Stomach smooth muscle (tissue), 2 donors: ENCODE measurements around the gene RGPD3.
"Not testable (repeated sequence)": the region's sequence is repeated elsewhere in the genome, so short reads cannot be mapped to it uniquely, and the experiment has no call there.

Experiments
- H3K27ac ChIP-seq: one replicate; pipeline ENCODE4 v1.7.0; 2013; ENCODE audit warnings: mild to moderate bottlenecking, low read length, inconsistent platforms
- H3K27me3 ChIP-seq, 2 donors: one replicate each; pipeline ENCODE4 v1.7.0; 2013; ENCODE audit warnings: low read length in 2 of 2; ENCODE audit not compliant: insufficient read depth in 2 of 2, control insufficient read depth in 1 of 2
- H3K36me3 ChIP-seq, 2 donors: one replicate each; pipeline ENCODE4 v1.7.0; 2013; ENCODE audit warnings: low read length in 2 of 2; ENCODE audit not compliant: control insufficient read depth in 2 of 2, insufficient read depth in 2 of 2
- H3K4me1 ChIP-seq: one replicate; pipeline ENCODE4 v1.7.0; 2013; ENCODE audit warnings: low read length; ENCODE audit not compliant: control insufficient read depth, insufficient read depth
- H3K4me3 ChIP-seq, 2 donors: one replicate each; pipeline ENCODE4 v1.7.0; 2013; ENCODE audit warnings: low read length in 2 of 2
- H3K9ac ChIP-seq, 2 donors: one replicate each; pipeline ENCODE4 v1.7.0; 2013; ENCODE audit warnings: low read length in 2 of 2, mild to moderate bottlenecking in 1 of 2
- H3K9me3 ChIP-seq, 2 donors: one replicate each; pipeline ENCODE4 v1.7.0; 2013; ENCODE audit warnings: low read length in 2 of 2; ENCODE audit not compliant: control insufficient read depth in 2 of 2
- donor health status: healthy.
- donor health status: Pancreatic carcinoma.

RGPD3 gene

GRCh38 chr2:106479563-106479962 is 11.3 kb upstream of the RGPD3 start:
- H3K27me3 ChIP-seq, H3K9ac ChIP-seq, H3K4me3 ChIP-seq, H3K9me3 ChIP-seq, H3K27ac ChIP-seq, H3K36me3 ChIP-seq, H3K4me1 ChIP-seq: not testable (repeated sequence)

GRCh38 chr2:106477647-106478046 is 9.4 kb upstream of the RGPD3 start:
- H3K4me1 ChIP-seq, H3K36me3 ChIP-seq, H3K27ac ChIP-seq, H3K27me3 ChIP-seq, H3K4me3 ChIP-seq, H3K9me3 ChIP-seq, H3K9ac ChIP-seq: not testable (repeated sequence)

DNA sequence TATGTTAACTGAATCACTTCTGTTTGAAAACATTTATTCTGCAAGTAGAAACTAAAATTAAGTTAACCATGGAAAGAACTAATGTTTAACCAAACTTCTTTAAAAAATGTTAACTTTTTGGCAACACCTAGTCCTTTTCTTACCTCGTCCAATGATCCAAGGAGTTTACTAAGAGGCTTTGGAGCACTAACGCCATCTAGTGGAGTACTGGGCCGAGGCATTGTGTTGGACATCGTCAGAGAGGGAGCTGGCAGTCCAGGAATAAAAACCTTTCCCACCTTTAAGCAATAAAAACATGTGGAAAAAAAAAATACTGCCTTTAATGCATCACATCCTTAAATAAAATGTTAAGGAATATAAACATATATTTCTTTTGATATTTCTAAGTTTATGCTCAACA is 2.4 kb upstream of the RGPD3 start:
- not testable (repeated sequence) for H3K4me3 ChIP-seq

DNA sequence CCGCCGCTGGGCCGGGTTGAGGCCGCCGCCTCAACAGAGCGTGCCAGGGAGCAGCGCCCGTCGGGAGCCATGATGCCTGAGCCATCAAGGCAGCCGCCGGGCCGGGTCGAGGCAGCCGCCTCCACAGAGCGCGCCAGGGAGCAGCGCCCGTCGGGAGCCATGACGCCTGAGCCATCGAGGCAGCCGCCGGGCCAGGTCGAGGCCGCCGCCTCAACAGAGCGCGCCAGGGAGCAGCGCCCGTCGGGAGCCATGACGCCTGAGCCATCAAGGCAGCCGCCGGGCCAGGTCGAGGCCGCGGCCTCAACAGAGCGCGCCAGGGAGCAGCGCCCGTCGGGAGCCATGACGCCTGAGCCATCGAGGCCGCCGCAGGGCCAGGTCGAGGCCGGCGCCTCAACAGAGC is 697 bp downstream of the RGPD3 start:
- H3K9ac ChIP-seq, H3K9me3 ChIP-seq, H3K36me3 ChIP-seq, H3K27me3 ChIP-seq, H3K4me1 ChIP-seq, H3K4me3 ChIP-seq, H3K27ac ChIP-seq: not testable (repeated sequence)

More for the DNA sequence above, 2.4 kb upstream of the RGPD3 start:
- H3K36me3 ChIP-seq, H3K9ac ChIP-seq, H3K27me3 ChIP-seq, H3K27ac ChIP-seq, H3K4me1 ChIP-seq, H3K9me3 ChIP-seq: not testable (repeated sequence)

DNA sequence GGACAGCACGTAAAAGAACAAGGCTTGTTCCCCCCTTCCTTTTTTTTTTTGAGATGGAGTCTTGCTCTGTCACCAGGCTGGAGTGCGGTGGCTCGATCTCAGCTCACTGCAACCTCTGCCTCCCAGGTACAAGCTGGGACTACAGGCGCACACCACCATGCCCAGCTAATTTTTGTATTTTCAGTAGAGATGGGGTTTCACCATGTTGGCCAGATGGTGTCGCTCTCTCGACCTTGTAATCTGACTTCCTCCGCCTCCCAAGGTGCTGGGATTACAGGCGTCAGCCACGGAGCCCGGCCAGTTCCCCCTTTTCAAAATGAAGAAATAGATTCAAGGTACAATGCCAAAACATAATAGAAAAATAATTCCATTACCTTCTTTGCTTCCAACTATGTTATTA is 6.3 kb downstream of the RGPD3 start:
- H3K9me3 ChIP-seq, H3K27me3 ChIP-seq, H3K9ac ChIP-seq, H3K4me1 ChIP-seq, H3K36me3 ChIP-seq, H3K4me3 ChIP-seq, H3K27ac ChIP-seq: not testable (repeated sequence)

GRCh38 chr2:106390680-106391079 is 77.5 kb downstream of the RGPD3 start:
- not testable (repeated sequence) for H3K9ac ChIP-seq, H3K27me3 ChIP-seq, H3K36me3 ChIP-seq, H3K4me3 ChIP-seq, H3K4me1 ChIP-seq, H3K9me3 ChIP-seq, H3K27ac ChIP-seq

GRCh38 chr2:106388814-106389410 is 79.3 kb downstream of the RGPD3 start:
- not testable (repeated sequence) for H3K4me1 ChIP-seq, H3K9me3 ChIP-seq, H3K27me3 ChIP-seq, H3K4me3 ChIP-seq, H3K27ac ChIP-seq, H3K9ac ChIP-seq, H3K36me3 ChIP-seq

GRCh38 chr2:106384548-106384947 is 83.7 kb downstream of the RGPD3 start:
- not testable (repeated sequence) for H3K27me3 ChIP-seq, H3K9me3 ChIP-seq, H3K4me1 ChIP-seq, H3K36me3 ChIP-seq, H3K4me3 ChIP-seq, H3K27ac ChIP-seq, H3K9ac ChIP-seq

DNA sequence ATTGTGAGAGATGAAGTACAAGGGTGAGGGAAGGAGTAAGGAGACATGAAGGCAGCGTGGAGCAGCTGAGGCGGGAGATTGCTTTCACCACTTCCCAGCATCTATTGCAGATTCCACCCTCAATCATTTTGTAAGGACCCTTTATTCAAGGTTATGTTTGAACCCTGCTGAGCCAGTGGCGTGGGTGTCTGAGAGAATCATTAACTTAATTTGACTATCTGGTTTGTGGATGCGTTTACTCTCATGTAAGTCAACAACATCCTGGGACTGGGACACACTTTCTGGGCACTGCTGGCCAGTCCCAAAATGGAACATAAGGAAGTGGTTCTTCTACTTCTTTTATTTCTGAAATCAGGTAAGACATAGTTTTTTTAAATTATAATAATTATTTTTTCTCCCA is 86.3 kb downstream of the RGPD3 start:
- H3K4me3 ChIP-seq, H3K4me1 ChIP-seq, H3K27ac ChIP-seq, H3K9me3 ChIP-seq, H3K9ac ChIP-seq, H3K36me3 ChIP-seq, H3K27me3 ChIP-seq: not testable (repeated sequence)

DNA sequence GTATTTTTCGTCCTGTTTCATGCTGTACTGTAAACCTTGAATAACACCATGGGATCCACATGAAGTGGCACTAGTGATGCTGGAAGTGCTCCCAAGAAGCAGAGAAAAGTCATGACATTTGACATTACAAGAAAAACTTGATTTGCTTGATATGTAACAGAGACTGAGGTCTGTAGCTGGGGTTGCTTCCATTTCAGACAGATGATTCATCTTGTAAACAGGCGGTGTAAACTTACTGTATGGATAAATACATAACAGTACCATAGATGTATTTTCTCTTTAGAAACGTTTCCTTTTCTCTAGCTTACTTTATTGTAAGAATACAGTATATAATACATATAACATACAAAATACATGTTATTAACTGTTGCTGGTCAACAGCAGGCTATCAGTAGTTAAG is 88.6 kb downstream of the RGPD3 start:
- H3K4me3 ChIP-seq, H3K9ac ChIP-seq, H3K27ac ChIP-seq, H3K4me1 ChIP-seq, H3K9me3 ChIP-seq, H3K36me3 ChIP-seq, H3K27me3 ChIP-seq: not testable (repeated sequence)

DNA sequence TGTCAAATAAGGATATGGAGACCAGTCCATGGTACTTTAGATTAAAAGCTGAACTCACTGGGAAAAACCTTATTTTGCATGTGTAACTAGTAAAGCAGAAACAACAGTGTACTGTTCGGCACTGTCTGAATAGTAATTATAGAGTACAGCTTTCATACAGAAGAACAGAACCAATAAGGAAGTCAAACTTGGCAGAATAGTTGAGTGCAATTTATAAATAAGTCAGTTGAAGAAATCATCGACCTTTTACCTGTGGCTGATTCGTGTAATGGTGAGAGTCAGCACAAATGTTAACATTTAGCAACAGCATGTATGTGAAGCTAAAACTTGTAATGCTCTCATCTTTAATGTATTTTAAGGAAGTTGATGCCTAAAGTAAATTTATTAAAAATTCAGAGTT is 99.0 kb downstream of the RGPD3 start:
- H3K9me3 ChIP-seq, H3K9ac ChIP-seq, H3K4me3 ChIP-seq, H3K36me3 ChIP-seq, H3K4me1 ChIP-seq, H3K27ac ChIP-seq, H3K27me3 ChIP-seq: not testable (repeated sequence)
